Vagina (tissue), 2 donors: Measurements from ENCODE around the gene NAPSA.

ENCODE experiments used
- POLR2A ChIP-seq, 2 donors: fragments of 450-650 bp; IDR thresholded peaks; one replicate each; pipeline ENCODE4 v1.6.1; 2017; ENCODE audit warnings: antibody characterized with exemption in 2 of 2, mild to moderate bottlenecking in 2 of 2, moderate library complexity in 2 of 2
- POLR2AphosphoS5 ChIP-seq, 2 donors: sonication (generic); formaldehyde crosslinking; IDR thresholded peaks; one replicate each; pipeline ENCODE4 v1.9.0; 2017; ENCODE audit warnings: antibody characterized with exemption in 2 of 2, mild to moderate bottlenecking in 2 of 2, low read depth in 1 of 2; ENCODE audit not compliant: insufficient read depth in 1 of 2
- TF ChIP-seq, protein P1 (sequence below), 3 experiments: fragments of 450-650 bp in 2 of 3; fragments of 200-600 bp in 1 of 3; sonication (generic) in 1 of 3; IDR thresholded peaks; one replicate each; pipeline ENCODE4 v1.5.1; 2017 to 2019; ENCODE audit warnings: antibody characterized with exemption in 3 of 3, mild to moderate bottlenecking in 2 of 3, moderate library complexity in 2 of 3

DNA sequence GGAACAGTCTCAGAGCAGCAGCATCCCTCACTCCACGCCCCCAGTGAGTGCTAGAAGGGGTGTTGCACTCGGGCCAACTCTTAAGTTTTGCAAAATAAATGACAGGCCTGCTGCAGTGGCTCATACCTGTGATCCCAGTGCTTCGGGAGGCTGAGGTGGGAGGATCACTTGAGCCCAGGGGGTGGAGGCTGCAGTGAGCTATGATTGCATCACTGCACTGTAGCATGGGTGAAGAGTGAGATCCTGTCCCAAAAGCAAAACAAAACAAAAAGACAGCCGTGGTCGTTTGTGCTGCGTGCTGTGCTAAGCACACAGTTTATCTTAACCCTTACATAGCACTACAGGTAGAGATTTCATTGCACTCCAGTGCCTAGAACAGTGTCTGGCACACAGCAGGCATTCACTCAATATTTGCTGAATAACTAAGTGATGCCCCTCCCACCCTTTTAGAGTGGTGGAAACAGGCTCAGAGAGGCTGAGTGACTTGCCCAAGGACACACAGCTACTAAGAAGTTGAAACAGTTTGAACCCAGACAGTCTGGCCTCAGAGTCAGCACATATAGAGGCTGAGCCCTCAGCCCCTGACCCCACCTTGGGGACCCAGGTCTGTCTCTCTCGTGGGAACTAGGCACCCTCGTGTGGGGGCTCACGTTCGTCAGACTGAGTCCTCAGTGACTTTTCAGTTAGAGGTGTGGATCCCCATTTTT lies 54.5 kb downstream of the NAPSA start:
- TF ChIP-seq, protein P1, sequence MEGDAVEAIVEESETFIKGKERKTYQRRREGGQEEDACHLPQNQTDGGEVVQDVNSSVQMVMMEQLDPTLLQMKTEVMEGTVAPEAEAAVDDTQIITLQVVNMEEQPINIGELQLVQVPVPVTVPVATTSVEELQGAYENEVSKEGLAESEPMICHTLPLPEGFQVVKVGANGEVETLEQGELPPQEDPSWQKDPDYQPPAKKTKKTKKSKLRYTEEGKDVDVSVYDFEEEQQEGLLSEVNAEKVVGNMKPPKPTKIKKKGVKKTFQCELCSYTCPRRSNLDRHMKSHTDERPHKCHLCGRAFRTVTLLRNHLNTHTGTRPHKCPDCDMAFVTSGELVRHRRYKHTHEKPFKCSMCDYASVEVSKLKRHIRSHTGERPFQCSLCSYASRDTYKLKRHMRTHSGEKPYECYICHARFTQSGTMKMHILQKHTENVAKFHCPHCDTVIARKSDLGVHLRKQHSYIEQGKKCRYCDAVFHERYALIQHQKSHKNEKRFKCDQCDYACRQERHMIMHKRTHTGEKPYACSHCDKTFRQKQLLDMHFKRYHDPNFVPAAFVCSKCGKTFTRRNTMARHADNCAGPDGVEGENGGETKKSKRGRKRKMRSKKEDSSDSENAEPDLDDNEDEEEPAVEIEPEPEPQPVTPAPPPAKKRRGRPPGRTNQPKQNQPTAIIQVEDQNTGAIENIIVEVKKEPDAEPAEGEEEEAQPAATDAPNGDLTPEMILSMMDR (IDR thresholded peaks at IDR 0.05): no peak
- TF ChIP-seq POLR2A (IDR thresholded peaks at IDR 0.05) (no peak), POLR2AphosphoS5 (IDR thresholded peaks at IDR 0.05; ENCODE audit: insufficient read depth in 1 of 2, low read depth in 1 of 2) (no peak)
